PC-3 (cell line): ENCODE results near the gene BATF.

Experiments used
- CTCF ChIP-seq: fragments of 300-600 bp; sonication (generic); conservative IDR thresholded peaks from 2 replicates; pipeline ENCODE4 v1.5.1; 2017; ENCODE audit warnings: antibody characterized with exemption, low read depth, mild to moderate bottlenecking, low read length
- EZH2 ChIP-seq: fragments of 300-600 bp; sonication (generic); IDR thresholded peaks from one replicate; pipeline ENCODE4 v1.6.1; 2017; ENCODE audit warnings: antibody characterized with exemption, mild to moderate bottlenecking, low read length; ENCODE audit not compliant: unreplicated experiment

GRCh38 chr14:75535164-75535898 is 13.1 kb downstream of the BATF start:
- TF ChIP-seq EZH2 (no peak), CTCF (no peak)
